MM.1S (cell line): ENCODE measurements around the gene NAALADL2.

ENCODE experiments used
- DNase-seq: peaks from one replicate; pipeline ENCODE4 v3.0.0-alpha.2; 2015
- H2AFZ ChIP-seq: fragments of 300-600 bp; sonication (generic); 2 replicates; pipeline ENCODE4 v1.6.0; 2016; ENCODE audit warnings: antibody characterized with exemption, low read length
- H3F3A ChIP-seq: fragments of 300-600 bp; sonication (generic); 2 replicates; pipeline ENCODE4 v1.6.1; 2016; ENCODE audit warnings: mild to moderate bottlenecking, antibody characterized with exemption, low read length, moderate library complexity, mixed read lengths; ENCODE audit not compliant: insufficient read depth
- H3K27ac ChIP-seq: fragments of 300-600 bp; sonication (generic); 2 replicates; pipeline ENCODE4 v1.5.1; 2016; ENCODE audit warnings: mild to moderate bottlenecking, low read length
- H3K27me3 ChIP-seq: fragments of 300-600 bp; sonication (generic); replicated peaks from 2 replicates; pipeline ENCODE4 v1.6.0; 2016; ENCODE audit warnings: low read length; ENCODE audit not compliant: insufficient read depth
- H3K36me3 ChIP-seq: fragments of 300-600 bp; sonication (generic); replicated peaks from 2 replicates; pipeline ENCODE4 v1.6.1; 2016; ENCODE audit warnings: mild to moderate bottlenecking, low read length, mixed read lengths; ENCODE audit not compliant: insufficient read depth
- H3K4me1 ChIP-seq: fragments of 300-600 bp; sonication (generic); 2 replicates; pipeline ENCODE4 v1.6.1; 2016; ENCODE audit warnings: low read length, mixed read lengths
- H3K4me2 ChIP-seq: fragments of 300-600 bp; sonication (generic); 2 replicates; pipeline ENCODE4 v1.6.0; 2016; ENCODE audit warnings: low read depth, low read length
- H3K4me3 ChIP-seq: fragments of 300-600 bp; sonication (generic); 2 replicates; pipeline ENCODE4 v1.5.1; 2016; ENCODE audit warnings: low read length, mixed read lengths
- H3K79me2 ChIP-seq: fragments of 300-600 bp; sonication (generic); 2 replicates; pipeline ENCODE4 v1.6.1; 2016; ENCODE audit warnings: mixed run types, low read length, mixed read lengths
- H3K9ac ChIP-seq: fragments of 300-600 bp; sonication (generic); 2 replicates; pipeline ENCODE4 v1.6.1; 2016; ENCODE audit warnings: low read length, mixed read lengths
- H3K9me2 ChIP-seq: fragments of 300-600 bp; sonication (generic); replicated peaks from 2 replicates; pipeline ENCODE4 v1.6.1; 2016; ENCODE audit warnings: mild to moderate bottlenecking, low read length, mixed read lengths; ENCODE audit not compliant: insufficient read depth
- H3K9me3 ChIP-seq: fragments of 300-600 bp; sonication (generic); replicated peaks from 2 replicates; pipeline ENCODE4 v1.6.1; 2016; ENCODE audit warnings: mild to moderate bottlenecking, low read length, mixed read lengths; ENCODE audit not compliant: insufficient read depth
- H4K20me1 ChIP-seq: fragments of 300-600 bp; sonication (generic); 2 replicates; pipeline ENCODE4 v1.6.1; 2016; ENCODE audit warnings: mild to moderate bottlenecking, low read length, moderate library complexity, mixed read lengths; ENCODE audit not compliant: insufficient read depth
- CTCF ChIP-seq: fragments of 300-600 bp; sonication (generic); IDR thresholded peaks from 2 replicates; pipeline ENCODE4 v1.5.1; 2016; ENCODE audit warnings: antibody characterized with exemption, low read length, mixed read lengths
- EZH2 ChIP-seq: fragments of 300-600 bp; sonication (generic); optimal IDR thresholded peaks from 2 replicates; pipeline ENCODE3; 2017; ENCODE audit warnings: low read depth, mild to moderate bottlenecking, antibody characterized with exemption, low read length, mixed read lengths
- EZH2phosphoT487 ChIP-seq: fragments of 300-600 bp; sonication (generic); IDR thresholded peaks from 2 replicates; pipeline ENCODE4 v1.6.1; 2018; ENCODE audit warnings: antibody characterized with exemption, low read length

NAALADL2 gene

DNA sequence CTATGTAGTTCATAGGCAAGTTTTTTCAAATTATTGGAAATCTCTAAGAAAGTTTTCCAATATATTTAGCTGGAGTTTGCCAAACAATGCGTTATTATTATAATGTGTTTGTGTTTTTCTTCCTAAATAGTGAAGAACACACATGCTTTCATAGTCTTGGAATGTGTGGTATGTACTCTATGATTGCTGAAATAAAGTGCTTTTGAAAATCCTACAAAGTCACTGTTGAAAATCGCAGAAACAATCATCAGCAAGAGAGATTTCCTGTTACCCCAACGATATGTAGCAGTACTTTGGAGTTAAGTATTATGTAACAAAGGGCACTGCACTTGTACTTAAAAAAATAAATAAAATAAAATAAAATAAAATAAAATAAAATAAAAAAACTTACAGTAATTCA lies 796.2 kb downstream of the NAALADL2 start:
- no peak overlapping the region for H3K4me2 ChIP-seq
- H3K4me3 ChIP-seq = no peak overlapping the region
- H3K27me3 ChIP-seq = no peaks in the 10 kb centered on the region
- DNase-seq = no peak
- H3K4me1 ChIP-seq = 0 out of 2 replicates have a peak, but pooled peaks cover 7% of the 10 kb centered on the region
- no peaks in the 10 kb centered on the region for H3K79me2 ChIP-seq
- no peak overlapping the region for H3K9ac ChIP-seq
- H3K36me3 ChIP-seq = no peaks in the 10 kb centered on the region
- H3K27ac ChIP-seq = no peak overlapping the region
- H2AFZ ChIP-seq = no peak overlapping the region
- no peak for TF ChIP-seq EZH2
- TF ChIP-seq EZH2phosphoT487 = no peak
- no peak for TF ChIP-seq CTCF
- no peaks in the 10 kb centered on the region for H3K9me3 ChIP-seq
- H3K9me2 ChIP-seq = no peaks in the 10 kb centered on the region
- no peaks in the 10 kb centered on the region for H4K20me1 ChIP-seq
- no peaks in the 10 kb centered on the region for H3F3A ChIP-seq

GRCh38 chr3:175656461-175656860 lies 797.3 kb downstream of the NAALADL2 start:
- Histone ChIP-seq H3F3A (no peaks in the 10 kb centered on the region), H3K27ac (no peak overlapping the region), H3K4me1 (0 out of 2 replicates have a peak, but pooled peaks cover 2% of the 10 kb centered on the region), H2AFZ (no peak overlapping the region), H3K27me3 (no peaks in the 10 kb centered on the region), H3K79me2 (no peaks in the 10 kb centered on the region), H3K4me2 (no peak overlapping the region), H3K9me2 (no peaks in the 10 kb centered on the region), H3K4me3 (no peak overlapping the region), H3K9me3 (no peaks in the 10 kb centered on the region), H3K36me3 (no peaks in the 10 kb centered on the region), H3K9ac (no peak overlapping the region), H4K20me1 (no peaks in the 10 kb centered on the region)
- DNase-seq = no peak
- TF ChIP-seq CTCF (no peak), EZH2phosphoT487 (no peak), EZH2 (no peak)

- no peak for TF ChIP-seq CTCF
- no peak for TF ChIP-seq EZH2phosphoT487
- TF ChIP-seq EZH2 = no peak
- no peak for DNase-seq
- Histone ChIP-seq H3K4me1 (no peaks in the 10 kb centered on the region), H3K79me2 (no peaks in the 10 kb centered on the region), H4K20me1 (no peaks in the 10 kb centered on the region), H3K4me3 (no peak overlapping the region), H3K36me3 (no peaks in the 10 kb centered on the region), H3F3A (no peaks in the 10 kb centered on the region), H3K9ac (no peak overlapping the region), H2AFZ (no peak overlapping the region), H3K9me2 (no peaks in the 10 kb centered on the region), H3K9me3 (no peaks in the 10 kb centered on the region), H3K27me3 (no peaks in the 10 kb centered on the region), H3K27ac (no peak overlapping the region), H3K4me2 (no peak overlapping the region)
These were observed 800.7 kb downstream of the NAALADL2 start for GRCh38 chr3:175659670-175660350.
